IPS-18c (cell line): ENCODE data around the gene CDC14B.
"Not testable (repeated sequence)": the region's sequence is repeated elsewhere in the genome, so short reads cannot be mapped to it uniquely, and the experiment has no call there.

Experiments
- H3K4me3 ChIP-seq: 2 replicates; pipeline ENCODE4 v1.7.0; 2013; ENCODE audit warnings: low read depth, mild to moderate bottlenecking, low read length, moderate library complexity; ENCODE audit not compliant: insufficient read depth
- H3K9me3 ChIP-seq: one replicate; pipeline ENCODE4 v1.6.1; 2013; ENCODE audit warnings: mild to moderate bottlenecking, low read length, moderate library complexity; ENCODE audit not compliant: control insufficient read depth, insufficient read depth

CDC14B gene

DNA sequence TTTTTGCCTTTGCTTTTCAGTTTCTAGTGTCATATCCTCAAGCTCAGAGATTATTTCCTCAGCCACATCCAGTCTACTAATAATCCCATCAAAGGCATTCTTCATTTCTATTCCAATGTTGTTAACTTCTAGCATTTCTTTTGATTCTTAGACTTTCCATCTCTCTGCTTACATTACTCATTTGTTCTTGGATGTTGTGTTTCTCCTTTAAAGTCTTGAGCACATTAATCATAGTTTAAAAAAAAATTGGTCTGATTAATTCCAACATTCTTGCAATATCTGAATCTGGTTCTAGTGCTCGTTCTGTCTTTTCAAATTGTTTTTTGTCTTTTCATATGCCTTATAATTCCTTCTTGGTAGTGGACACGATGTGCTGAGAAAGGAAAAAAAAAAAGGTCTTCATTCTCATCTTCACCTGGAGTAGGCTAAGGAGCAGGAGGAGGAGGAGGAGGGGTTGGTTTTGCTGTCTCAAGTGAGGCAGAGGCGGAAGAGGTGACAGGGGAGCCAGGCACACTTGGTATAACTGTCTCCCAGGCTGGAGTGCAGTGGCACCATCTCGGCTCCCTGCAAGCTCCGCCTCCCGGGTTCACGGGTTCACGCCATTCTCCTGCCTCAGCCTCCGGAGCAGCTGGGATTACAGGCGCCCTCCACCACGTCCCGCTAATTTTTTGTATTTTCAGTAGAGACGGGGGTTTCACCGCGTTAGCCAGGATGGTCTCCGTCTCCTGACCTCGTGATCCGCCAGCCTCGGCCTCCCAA is 19.1 kb upstream of the CDC14B start:
- Histone ChIP-seq H3K9me3 (no peaks in the 10 kb centered on the region), H3K4me3 (no peak overlapping the region)

DNA sequence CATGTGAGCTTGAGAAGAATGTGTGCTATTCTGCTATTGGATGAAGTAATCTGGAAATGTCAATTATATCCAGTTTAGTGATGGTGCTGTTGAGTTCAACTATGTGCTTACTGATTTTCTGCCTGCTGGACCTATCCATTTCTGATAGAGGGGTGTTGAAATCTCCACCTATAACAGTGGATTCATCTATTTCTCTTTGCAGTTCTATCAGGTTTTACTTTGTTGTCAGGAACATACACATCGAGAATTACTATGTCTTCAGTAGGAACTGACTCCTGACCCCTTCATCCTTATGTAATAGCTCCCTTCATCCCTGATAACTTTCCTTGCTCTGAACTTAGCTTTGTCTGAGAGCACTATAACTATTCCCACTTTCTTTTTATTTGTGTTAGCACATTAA is 16.7 kb upstream of the CDC14B start:
- H3K4me3 ChIP-seq = no peak overlapping the region
- H3K9me3 ChIP-seq = no peaks in the 10 kb centered on the region

DNA sequence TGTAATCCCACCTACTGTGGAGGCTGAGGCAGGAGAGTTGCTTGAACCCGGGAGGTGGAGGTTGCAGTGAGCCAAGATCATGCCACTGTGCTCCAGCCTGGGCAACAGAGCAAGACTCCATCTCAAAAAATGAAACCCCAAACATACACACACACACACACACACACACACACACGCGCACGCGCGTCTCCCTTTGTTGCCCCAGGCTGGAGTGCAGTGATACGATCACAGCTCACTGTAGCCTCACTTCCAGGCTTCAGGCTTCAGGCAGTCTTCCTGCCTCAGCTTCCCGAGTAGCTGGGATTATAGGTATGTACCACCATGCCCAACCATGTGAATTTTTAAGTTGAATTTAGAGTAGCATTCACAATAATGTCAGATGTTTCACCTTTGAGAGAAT is 13.9 kb upstream of the CDC14B start:
- not testable (repeated sequence) for H3K9me3 ChIP-seq, H3K4me3 ChIP-seq

DNA sequence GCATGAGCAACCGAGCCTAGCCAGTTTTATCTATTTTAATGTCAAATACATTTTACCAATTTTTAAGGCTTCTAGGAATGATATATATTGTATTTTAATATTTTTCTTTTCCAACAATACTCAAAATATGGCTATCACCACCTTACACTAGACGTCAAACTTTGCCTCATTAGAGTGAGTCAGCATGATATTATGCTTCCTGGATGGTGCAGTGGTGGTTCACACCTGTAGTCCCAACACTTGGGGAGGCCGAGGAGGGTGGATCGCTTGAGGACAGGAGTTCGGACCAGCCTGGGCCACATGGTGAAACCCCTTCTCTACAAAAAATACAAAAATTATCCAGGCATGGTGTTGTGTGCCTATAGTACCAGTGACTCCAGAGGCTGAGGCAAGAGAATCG is 7.3 kb upstream of the CDC14B start:
- Histone ChIP-seq H3K4me3 (no peak overlapping the region), H3K9me3 (no peaks in the 10 kb centered on the region)

DNA sequence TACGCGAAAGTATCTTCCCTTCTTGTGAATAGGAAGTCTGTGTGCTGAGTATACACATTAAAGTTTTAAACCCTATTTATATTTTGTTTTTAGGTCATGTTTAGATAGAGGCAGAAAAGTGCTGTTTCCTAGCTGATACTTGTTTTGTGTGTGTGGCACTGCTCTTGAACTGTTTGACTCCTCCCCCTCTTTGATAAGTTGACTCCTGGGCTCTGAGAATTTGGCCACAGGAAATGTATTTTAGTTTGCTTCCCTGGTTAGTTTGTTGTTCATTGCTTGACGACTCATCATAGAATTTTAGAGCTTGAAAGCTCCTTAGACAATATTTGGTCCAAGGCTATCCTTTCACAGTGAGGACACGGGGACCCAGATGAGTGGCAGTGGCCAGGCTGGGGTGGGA is 2.0 kb upstream of the CDC14B start:
- Histone ChIP-seq H3K4me3 (peak overlapping the region; percentile 25; the same call in 1 of the 2 replicates), H3K9me3 (no peaks in the 10 kb centered on the region)

DNA sequence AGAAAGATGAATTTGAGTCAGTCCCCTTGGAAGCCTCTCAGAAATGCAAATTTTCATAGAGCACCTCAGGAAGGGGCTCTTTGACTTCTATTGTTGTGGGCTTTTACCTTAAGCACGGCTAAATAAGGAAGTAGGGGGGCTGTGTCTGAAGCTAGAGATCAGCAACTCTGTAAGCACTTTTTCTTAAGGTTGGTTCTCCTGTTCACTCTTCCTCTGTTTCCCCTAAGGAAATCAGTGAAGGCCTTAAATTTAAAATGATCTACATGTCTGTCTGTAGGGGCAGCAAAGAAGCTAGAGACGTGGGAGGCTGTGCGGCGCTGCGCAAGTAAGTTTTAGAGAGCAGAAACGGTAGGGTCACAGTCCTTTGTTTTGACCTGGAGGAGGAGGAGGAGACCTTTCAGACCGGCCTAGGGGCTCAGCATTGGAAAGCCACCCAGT is 1.2 kb upstream of the CDC14B start:
- Histone ChIP-seq H3K4me3 (peak overlapping the region; percentile 56; the same call in 1 of the 2 replicates), H3K9me3 (no peaks in the 10 kb centered on the region)

DNA sequence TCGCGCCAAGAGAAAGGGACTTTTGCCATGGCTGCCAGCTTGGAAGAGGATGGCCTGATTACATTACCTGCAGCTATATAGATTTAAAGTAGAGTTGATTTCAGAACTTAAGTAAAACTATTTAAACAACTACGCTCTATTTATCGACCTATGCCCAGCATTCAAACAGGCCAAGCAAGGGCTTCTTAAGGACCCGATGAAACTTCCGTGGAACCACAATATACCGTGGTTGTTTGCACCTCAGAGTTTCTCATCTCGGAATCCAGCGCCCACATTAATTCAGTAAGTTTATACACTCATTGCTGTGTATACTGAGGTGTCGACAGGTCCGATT is 505 bp upstream of the CDC14B start:
- Histone ChIP-seq H3K4me3 (peak overlapping the region; percentile 56; the same call in 1 of the 2 replicates), H3K9me3 (no peaks in the 10 kb centered on the region)

DNA sequence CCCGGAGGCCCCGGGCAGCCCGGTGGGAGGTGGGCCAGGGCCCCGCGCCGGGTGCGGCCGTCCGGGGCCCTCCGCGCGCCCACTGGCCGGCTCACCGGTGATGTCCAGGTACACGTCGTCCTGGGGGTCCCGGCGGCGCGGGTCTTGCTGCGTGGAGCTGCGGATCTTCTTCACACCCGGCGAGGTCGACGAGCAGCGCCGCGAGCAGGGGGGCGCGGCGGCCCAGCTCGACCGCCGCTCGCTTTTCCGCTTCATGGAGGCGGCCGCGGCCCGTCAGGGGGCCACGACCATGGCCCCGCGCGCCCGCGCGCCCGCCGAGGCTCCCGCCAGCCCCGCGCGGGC is 548 bp downstream of the CDC14B start:
- Histone ChIP-seq H3K9me3 (no peaks in the 10 kb centered on the region), H3K4me3 (peak overlapping the region; percentile 62)

DNA sequence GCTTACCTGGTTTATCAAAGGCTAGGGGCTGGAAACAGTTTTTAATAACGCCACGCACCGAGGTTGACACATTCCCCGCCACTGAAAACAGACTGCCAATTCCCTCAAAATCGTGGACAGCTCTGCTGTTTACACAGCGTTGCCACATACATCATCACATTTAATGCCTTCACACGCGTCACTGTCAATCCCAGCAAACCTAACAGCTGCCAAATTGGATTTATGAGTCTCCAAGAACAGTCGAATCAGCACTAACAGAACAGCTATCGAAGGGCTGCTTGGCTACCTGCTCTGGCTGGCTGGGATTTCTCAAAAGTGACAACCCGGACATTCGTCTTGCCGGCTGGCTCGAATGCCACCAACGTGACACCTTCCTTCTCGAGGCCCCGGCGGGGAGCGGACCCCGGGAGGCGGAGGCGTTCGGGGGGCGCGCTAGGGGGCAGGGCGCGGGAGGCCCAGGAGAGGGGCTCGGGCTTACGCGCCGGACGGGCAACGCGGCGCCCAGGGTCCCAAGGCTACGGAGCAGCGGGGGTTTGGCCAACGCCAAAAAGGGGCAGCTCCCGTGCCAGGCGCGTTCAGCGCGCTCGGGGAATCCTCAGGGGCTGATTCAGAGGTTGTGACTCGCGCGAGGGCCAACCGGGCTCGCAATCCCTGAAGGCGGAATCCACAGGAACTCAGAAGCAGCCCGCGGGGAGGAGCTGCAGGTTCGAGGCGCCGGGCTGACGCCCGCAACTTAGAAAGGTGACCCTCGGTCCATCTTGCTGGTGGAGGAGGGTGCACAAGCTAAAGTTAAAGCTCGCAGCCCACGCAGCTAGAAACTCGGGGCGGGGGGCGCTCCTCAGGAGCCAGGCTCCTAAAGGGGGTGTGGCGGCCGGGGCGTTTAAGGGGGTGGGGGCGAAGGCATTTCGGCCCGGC is 1.2 kb downstream of the CDC14B start:
- peak overlapping the region; percentile 62 for H3K4me3 ChIP-seq
- H3K9me3 ChIP-seq = no peaks in the 10 kb centered on the region

DNA sequence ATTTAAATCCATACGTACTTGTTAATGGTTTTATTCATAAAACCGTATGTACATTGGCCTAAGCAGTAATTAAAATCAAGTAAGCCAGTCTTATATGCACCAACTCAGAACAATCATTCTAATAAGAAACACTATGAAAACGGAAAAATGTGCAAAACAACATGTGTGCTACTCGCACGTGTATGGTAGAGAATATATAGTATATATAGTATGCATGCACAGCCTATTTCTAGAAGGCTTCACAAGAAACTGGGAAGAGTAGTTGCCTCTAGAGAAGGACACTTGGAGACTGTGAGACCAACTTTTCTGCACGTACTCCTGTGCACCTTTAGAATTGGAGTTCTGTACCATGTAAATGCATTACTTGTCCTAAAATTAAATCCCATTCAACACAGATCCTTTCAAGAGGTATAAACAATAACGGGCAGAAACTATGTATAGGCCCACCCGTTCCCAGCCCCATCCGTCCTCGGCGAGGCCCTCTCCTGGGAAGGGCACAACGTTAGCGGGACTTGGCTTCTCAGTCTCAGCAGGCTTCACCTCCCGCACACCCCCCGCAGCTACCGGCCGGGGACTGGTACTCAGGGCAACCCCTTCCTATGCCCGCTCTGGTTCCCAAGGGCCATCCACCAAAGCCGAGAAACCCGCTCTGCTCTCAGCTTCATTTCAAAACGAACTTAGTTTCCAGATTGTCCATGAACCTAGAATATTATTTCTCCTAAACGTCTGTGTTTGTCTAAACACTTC is 2.0 kb downstream of the CDC14B start:
- H3K4me3 ChIP-seq = peak overlapping the region; percentile 62
- H3K9me3 ChIP-seq = no peaks in the 10 kb centered on the region

DNA sequence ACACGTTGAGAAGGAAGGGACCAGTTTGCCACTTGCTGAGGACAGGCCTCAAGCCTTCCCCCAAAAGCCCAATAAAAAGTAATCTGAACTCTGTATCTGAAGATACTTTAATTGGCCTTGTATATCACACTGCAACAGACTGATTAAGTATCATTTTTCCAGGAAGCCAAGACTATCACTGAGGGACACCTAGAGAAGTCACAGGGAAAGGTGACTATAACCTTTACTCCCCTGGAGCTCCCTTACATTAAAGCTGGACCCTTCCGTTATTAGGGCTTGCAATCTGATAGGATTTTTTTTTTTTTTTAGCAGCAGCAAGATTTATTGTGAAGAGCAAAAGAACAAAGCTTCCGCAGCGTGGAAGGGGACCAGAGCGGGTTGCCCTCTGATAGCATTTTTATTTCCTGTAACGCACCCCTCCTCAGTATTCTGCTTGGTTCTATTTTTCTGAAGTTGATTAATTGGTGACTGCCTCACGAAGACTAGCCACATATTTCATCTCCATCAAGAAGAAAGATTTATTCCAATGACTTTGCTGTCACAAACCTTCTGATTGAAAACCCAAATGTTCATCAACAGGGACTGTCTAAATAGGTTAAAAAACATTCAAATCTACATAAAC is 2.7 kb downstream of the CDC14B start:
- Histone ChIP-seq H3K4me3 (no peak overlapping the region), H3K9me3 (no peaks in the 10 kb centered on the region)

DNA sequence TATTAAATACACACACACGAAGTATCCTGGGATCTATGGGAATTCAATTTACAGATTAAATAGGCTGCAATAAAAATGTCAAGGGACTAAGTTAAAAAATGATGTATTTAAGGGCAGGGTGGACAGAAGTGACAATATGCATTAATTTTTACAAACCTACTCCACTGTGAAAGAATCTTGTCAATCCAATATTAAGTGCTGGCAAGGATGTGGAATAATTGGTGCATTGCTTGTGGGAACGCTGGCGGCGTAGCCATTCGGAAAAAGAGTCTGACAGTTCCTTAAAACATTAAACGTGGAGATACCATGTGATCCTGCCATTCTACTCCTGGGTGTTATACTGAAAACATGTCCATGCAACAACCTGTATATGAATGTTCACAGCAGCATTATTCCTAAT is 4.2 kb downstream of the CDC14B start:
- no peak overlapping the region for H3K4me3 ChIP-seq
- H3K9me3 ChIP-seq = no peaks in the 10 kb centered on the region

DNA sequence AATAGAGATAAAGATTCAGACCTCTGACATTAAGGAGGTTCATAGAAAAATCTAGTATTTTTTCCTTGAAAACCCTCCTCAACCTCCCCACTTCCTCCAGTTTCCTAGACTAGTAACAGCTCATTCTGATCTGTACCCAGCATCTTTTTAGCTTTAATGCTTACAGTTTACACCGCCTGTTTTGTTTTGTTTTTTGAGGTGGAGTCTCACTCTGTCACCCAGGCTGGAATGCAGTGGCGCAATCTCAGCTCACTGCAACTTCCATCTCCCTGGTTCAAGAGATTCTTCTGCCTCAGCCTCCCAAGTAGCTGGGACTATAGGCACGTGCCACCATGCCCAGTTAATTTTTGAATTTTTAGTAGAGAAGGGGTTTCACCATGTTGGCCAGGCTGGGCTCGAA is 5.0 kb downstream of the CDC14B start:
- H3K9me3 ChIP-seq, H3K4me3 ChIP-seq: not testable (repeated sequence)

DNA sequence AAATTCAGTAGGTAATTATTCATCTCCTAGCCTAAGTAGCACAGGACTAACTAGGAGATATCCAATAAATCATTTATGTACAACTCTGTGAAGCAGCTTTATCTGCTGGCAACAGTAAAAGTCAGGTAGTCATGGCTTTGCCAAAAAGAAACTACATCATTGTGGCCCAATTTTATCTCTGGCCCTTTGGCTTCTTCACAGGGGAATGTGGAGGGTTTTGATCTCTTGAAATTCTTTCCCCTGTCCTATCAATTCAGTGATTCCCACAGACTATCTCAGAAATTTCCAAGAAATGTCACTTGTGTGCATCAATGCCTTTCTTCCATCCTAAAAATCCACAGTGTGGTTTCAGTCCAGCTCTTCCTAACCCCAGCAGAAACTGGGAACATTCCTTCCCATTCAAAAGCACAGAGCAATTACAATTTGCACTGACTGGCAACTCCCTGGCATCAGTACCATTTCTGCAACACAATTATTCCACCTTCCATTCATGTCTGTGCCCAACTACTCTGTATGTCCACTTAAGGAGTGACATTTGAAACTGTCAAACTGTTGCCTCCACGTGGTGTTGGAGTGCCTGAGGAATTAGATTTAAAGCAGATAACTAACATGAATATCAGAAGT is 6.6 kb downstream of the CDC14B start:
- H3K4me3 ChIP-seq = no peak overlapping the region
- no peaks in the 10 kb centered on the region for H3K9me3 ChIP-seq

DNA sequence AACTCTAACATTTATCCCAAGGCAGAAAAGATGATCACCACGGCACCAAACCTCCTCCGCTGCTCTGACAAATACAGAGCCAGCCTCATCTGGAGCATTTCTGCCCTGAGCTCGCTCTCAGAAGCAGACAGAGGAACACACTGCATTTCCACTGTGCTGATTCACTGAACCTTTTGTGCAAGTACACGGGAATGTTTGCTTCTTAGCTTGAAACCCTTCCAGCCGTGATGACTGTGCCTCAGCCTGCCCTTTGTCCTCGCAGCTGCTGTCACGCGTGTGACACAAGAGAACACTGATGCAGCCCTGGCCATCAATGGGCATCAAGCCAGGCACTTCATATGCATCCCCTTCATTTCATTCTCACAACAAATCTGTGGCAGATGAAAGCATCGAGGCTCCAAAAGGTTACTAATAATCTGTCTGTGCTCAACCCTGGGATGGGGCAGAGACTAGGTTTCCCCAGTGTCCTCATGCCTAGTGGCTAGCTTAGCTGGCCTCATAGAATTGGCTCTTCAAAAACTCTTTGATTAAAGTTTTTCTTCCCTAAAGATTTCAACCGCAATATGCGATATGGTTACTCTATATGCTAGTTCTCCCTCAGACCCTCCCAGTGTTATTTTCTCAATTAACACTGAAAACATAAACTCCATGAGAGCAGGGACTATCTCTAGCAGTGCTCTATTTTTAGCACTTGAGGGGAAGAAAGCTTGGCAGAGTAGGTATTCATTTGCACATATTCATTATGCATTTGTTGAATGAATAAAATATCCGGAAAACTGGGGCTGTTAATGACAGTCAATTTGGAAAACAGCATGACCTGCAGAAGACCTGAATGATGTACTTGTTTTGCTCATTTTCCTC is 7.3 kb downstream of the CDC14B start:
- Histone ChIP-seq H3K4me3 (no peak overlapping the region), H3K9me3 (no peaks in the 10 kb centered on the region)

DNA sequence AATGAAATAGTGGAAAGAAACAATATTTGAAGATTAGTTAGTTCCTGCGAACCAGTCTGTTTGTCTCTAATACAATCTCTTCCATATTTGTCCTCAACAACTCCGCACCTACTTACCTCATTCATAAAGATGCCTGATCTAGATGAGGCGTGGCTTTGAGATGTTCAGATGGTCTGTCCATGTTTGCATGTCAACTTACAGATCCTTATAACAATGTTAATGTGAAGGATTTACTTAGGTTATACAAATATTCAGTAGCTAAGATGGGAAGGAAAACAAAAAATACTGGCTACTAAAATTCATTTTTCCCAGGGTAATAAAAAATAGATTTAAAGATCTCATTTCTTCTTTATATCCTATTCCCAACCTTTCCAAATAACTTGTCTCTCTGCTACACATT is 8.3 kb downstream of the CDC14B start:
- H3K4me3 ChIP-seq = no peak overlapping the region
- H3K9me3 ChIP-seq = no peaks in the 10 kb centered on the region
